HCT116 (cell line): ENCODE measurements around the gene SPI1. TPM values are rescaled to one million over a fixed set of nuclear protein-coding genes. Genes with fewer than 3 reads are reported as not detected.

ENCODE experiments used
- ATAC-seq: fragments of 200-7000 bp; cut with Tn5 transposase; 2 replicates; pipeline ENCODE4 v1.9.1; 2020; ENCODE audit warnings: mild to moderate bottlenecking, moderate library complexity
- BruUV-seq: library from RNA; stranded (reverse); fragments of 400-500 nt; replicated peaks from 2 replicates; lab custom pipeline; 2021; lab: Mats Ljungman, UMichigan
- CTCF ChIA-PET: fragments of 300-600 bp; sonication (Branson Sonifier 250); formaldehyde crosslinking; loops from one replicate; lab custom pipeline; 2021; ENCODE audit warnings: antibody characterized with exemption; lab: Charles Lee
- POLR2A ChIA-PET: fragments of 300-600, 350-600 bp; sonication (Branson Sonifier 250); formaldehyde crosslinking; loops from one replicate; lab custom pipeline; 2021; ENCODE audit warnings: antibody characterized with exemption; lab: Charles Lee
- RAD21 ChIA-PET, 2 experiments: fragments of 300-600 bp; sonication (Branson Sonifier 250); formaldehyde crosslinking; loops; one replicate each; lab custom pipeline; 2023; ENCODE audit warnings: low total read pairs in 2 of 2; ENCODE audit not compliant: uncharacterized antibody in 2 of 2, unreplicated experiment in 2 of 2, low non-redundant PET in 1 of 2; lab: Charles Lee
- DNase-seq: peaks from one replicate; pipeline ENCODE4 v3.0.0-alpha.2; 2010; ENCODE audit warnings: low read depth, low spot score
- H2AFZ ChIP-seq: fragments of 200-600 bp; shearing (Covaris generic), sonication (generic); 2 replicates; pipeline ENCODE4 v1.6.1; 2017; ENCODE audit warnings: low read depth, mixed run types, mixed read lengths, antibody characterized with exemption, low read length; ENCODE audit not compliant: poor library complexity, severe bottlenecking
- H3K27ac ChIP-seq: 2 replicates; pipeline ENCODE4 v1.5.1; 2012; ENCODE audit warnings: low read depth, low read length
- H3K27me3 ChIP-seq: fragments of 200-600 bp; sonication (generic); 2 replicates; pipeline ENCODE4 v1.6.1; 2016; ENCODE audit warnings: mixed run types, low read length, mixed read lengths; ENCODE audit not compliant: insufficient read depth
- H3K36me3 ChIP-seq, 2 experiments: fragments of 200-500 bp in 1 of 2; fragments of 200-600 bp in 1 of 2; sonication (Bioruptor generic) in 1 of 2; sonication (generic) in 1 of 2; 2 replicates each; pipeline versions ENCODE4 v1.5.1 to v1.6.1; 2014 to 2016; ENCODE audit warnings: low read length in 2 of 2, inconsistent platforms in 1 of 2, mixed read lengths in 1 of 2, mixed run types in 1 of 2; ENCODE audit not compliant: insufficient read depth in 2 of 2, control insufficient read depth in 1 of 2
- H3K4me1 ChIP-seq, 2 experiments: fragments of 200-600 bp in 1 of 2; sonication (generic) in 1 of 2; 2 replicates each; pipeline versions ENCODE4 v1.5.1 to v1.6.1; 2012 to 2017; ENCODE audit warnings: low read length in 2 of 2, inconsistent platforms in 1 of 2, mild to moderate bottlenecking in 1 of 2, mixed read lengths in 1 of 2, mixed run types in 1 of 2, moderate library complexity in 1 of 2; ENCODE audit not compliant: insufficient read depth in 2 of 2, control insufficient read depth in 1 of 2
- H3K4me2 ChIP-seq: fragments of 200-600 bp; sonication (generic); 2 replicates; pipeline ENCODE4 v1.6.1; 2017; ENCODE audit warnings: mixed run types, low read length, mixed read lengths
- H3K4me3 ChIP-seq, 2 experiments: fragments of 200-600 bp in 1 of 2; sonication (generic) in 1 of 2; replicated peaks in 1 of 2; 2 replicates each; pipeline ENCODE4 v1.5.1; 2011 to 2016; ENCODE audit warnings: low read length in 2 of 2, control low read depth in 1 of 2, low read depth in 1 of 2, mild to moderate bottlenecking in 1 of 2, mixed read lengths in 1 of 2, mixed run types in 1 of 2
- H3K79me2 ChIP-seq: fragments of 200-600 bp; sonication (generic); 2 replicates; pipeline ENCODE4 v1.6.1; 2017; ENCODE audit warnings: mild to moderate bottlenecking, mixed run types, low read length, moderate library complexity, mixed read lengths; ENCODE audit not compliant: insufficient read depth
- H3K9ac ChIP-seq: fragments of 200-600 bp; sonication (generic); 2 replicates; pipeline ENCODE4 v1.6.1; 2016; ENCODE audit warnings: low read length, mixed read lengths
- H3K9me2 ChIP-seq: fragments of 200-600 bp; sonication (generic), shearing (Covaris generic); 2 replicates; pipeline ENCODE4 v1.6.1; 2017; ENCODE audit warnings: mixed run types, mild to moderate bottlenecking, moderate library complexity; ENCODE audit not compliant: insufficient read depth
- H3K9me3 ChIP-seq, 2 experiments: fragments of 200-500 bp in 1 of 2; fragments of 200-600 bp in 1 of 2; sonication (Bioruptor generic) in 1 of 2; sonication (generic) in 1 of 2; 2 replicates each; pipeline ENCODE4 v1.6.1; 2014 to 2017; ENCODE audit warnings: low read length in 2 of 2, mixed read lengths in 2 of 2, inconsistent platforms in 1 of 2, low read depth in 1 of 2, mild to moderate bottlenecking in 1 of 2, mixed run types in 1 of 2, moderate library complexity in 1 of 2; ENCODE audit not compliant: control insufficient read depth in 1 of 2, insufficient read depth in 1 of 2
- H4K20me1 ChIP-seq: fragments of 200-600 bp; sonication (generic), shearing (Covaris generic); 2 replicates; pipeline ENCODE4 v1.6.1; 2017; ENCODE audit warnings: mixed run types, mild to moderate bottlenecking, moderate library complexity; ENCODE audit not compliant: insufficient read depth
- ATF3 ChIP-seq: IDR thresholded peaks from 2 replicates; pipeline ENCODE4 v1.6.1; 2012
- CTCF ChIP-seq, 3 experiments: fragments of 200-600 bp in 1 of 3; sonication (generic) in 1 of 3; IDR thresholded peaks in 2 of 3; conservative IDR thresholded peaks in 1 of 3; 2 replicates each; pipeline ENCODE4 v1.5.1; 2012 to 2017; ENCODE audit warnings: low read depth in 2 of 3, low read length in 2 of 3, antibody characterized with exemption in 1 of 3, borderline replicate concordance in 1 of 3, control low read depth in 1 of 3, mild to moderate bottlenecking in 1 of 3, mixed read lengths in 1 of 3, mixed run types in 1 of 3, moderate library complexity in 1 of 3; ENCODE audit not compliant: insufficient read depth in 1 of 3
- EGR1 ChIP-seq: IDR thresholded peaks from 2 replicates; pipeline ENCODE4 v1.6.1; 2012; ENCODE audit warnings: low read depth
- ELF1 ChIP-seq: IDR thresholded peaks from 2 replicates; pipeline ENCODE4 v1.6.1; 2012; ENCODE audit warnings: low read depth, borderline replicate concordance
- EZH2 ChIP-seq: fragments of 200-600 bp; sonication (generic); IDR thresholded peaks from 2 replicates; pipeline ENCODE4 v1.6.1; 2017; ENCODE audit warnings: antibody characterized with exemption, mixed run types
- EZH2phosphoT487 ChIP-seq: fragments of 200-600 bp; IDR thresholded peaks from 2 replicates; pipeline ENCODE4 v1.6.1; 2018; ENCODE audit warnings: antibody characterized with exemption, borderline replicate concordance
- FOSL1 ChIP-seq: IDR thresholded peaks from 2 replicates; pipeline ENCODE4 v1.6.1; 2012; ENCODE audit warnings: low read depth
- MAX ChIP-seq: IDR thresholded peaks from 2 replicates; pipeline ENCODE4 v1.6.1; 2012
- POLR2AphosphoS5 ChIP-seq: IDR thresholded peaks from 2 replicates; pipeline ENCODE4 v1.6.1; 2011; ENCODE audit warnings: mild to moderate bottlenecking, low read depth, low read length, moderate library complexity
- SIN3A ChIP-seq: IDR thresholded peaks from 2 replicates; pipeline ENCODE4 v1.6.1; 2012; ENCODE audit warnings: low read depth
- ZFX ChIP-seq: fragments of 450-650 bp; IDR thresholded peaks from 2 replicates; pipeline ENCODE4 v1.6.1; 2017
- ZNF274 ChIP-seq: fragments of 200-500 bp; sonication (Bioruptor generic); IDR thresholded peaks from 2 replicates; pipeline ENCODE4 v1.6.1; 2014; ENCODE audit warnings: mild to moderate bottlenecking, low read depth, low read length, inconsistent platforms
- intact Hi-C: fragments of 100-400 bp; cut with micrococcal nuclease; formaldehyde crosslinking; loops from 2 replicates; pipeline ENCODE4 v1.10.0; 2022
- total RNA-seq: library from RNA; stranded (reverse); gene quantifications from one replicate; pipeline ENCODE4 v1.2.1, GENCODE V29; 2021; ENCODE audit not compliant: unreplicated experiment

Gene SPI1
- total RNA-seq, 1 experiment from 2014 or later, result 0.32 TPM

DNA sequence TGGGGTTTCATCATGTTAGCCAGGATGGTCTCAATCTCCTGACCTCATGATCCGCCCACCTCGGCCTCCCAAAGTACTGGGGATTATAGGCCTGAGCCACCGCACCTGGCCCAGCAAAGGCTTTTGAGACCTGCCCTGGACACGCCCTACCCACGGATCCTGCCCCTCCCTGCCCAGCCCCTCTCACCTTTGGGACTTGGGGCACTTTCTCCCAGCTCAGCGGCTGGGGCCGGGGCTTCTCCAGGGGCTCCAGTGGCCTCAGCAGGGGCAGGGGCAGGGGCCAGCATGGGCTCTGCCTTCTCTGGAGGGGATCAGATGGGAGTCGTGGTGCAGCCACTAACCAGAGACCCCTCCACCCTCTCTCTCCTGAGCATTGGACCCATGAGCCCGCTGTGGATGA is 28.0 kb downstream of the SPI1 start:
- ChIA-PET RAD21 (interaction anchor here in 1 of 2 experiments (0.6 kb wide), 1 partner anchor 730 kb away, joined by 3 read pairs; no protein-coding TSS in a partner anchor), POLR2A (no interaction called here), CTCF (interaction anchor here (1.7 kb wide), 1 partner anchor 116 kb away, joined by 4 read pairs; no protein-coding TSS in a partner anchor)
- Histone ChIP-seq H2AFZ (no peak overlapping the region), H3K27me3 (no peaks in the 10 kb centered on the region), H3K9ac (no peak overlapping the region), H3K4me2 (no peak overlapping the region), H4K20me1 (no peaks in the 10 kb centered on the region), H3K4me1 (peaks cover 0 to 8% of the 10 kb centered on the region in 2 experiments; a peak in 2 of 4 replicates), H3K9me3 (no peaks in the 10 kb centered on the region), H3K9me2 (no peaks in the 10 kb centered on the region), H3K79me2 (no peaks in the 10 kb centered on the region), H3K4me3 (no peak overlapping the region), H3K27ac (no peak overlapping the region), H3K36me3 (no peaks in the 10 kb centered on the region)
- BruUV-seq, result no TSS peak
- TF ChIP-seq FOSL1 (no peak), ATF3 (no peak), ZNF274 (no peak), ELF1 (no peak), POLR2AphosphoS5 (no peak), CTCF (IDR thresholded peaks at IDR 0.05 in 2 of 3, conservative IDR thresholded peaks at IDR 0.05 in 1 of 3; ENCODE audit: borderline replicate concordance in 1 of 3, insufficient read depth in 1 of 3, low read depth in 2 of 3, low read length in 2 of 3) (no peak), ZFX (no peak), MAX (no peak), EZH2phosphoT487 (no peak), EGR1 (no peak), EZH2 (no peak), SIN3A (no peak)
- no peak for ATAC-seq
- intact Hi-C loops, result loop anchor here (10.0 kb wide), 1 partner anchor 96 kb away; the partner anchor contains the start of gene NR1H3
- DNase-seq, result no peak
